ELR (cell line): Measurements from ENCODE around the gene EPHB2.

Source experiments
- DNase-seq: peaks from one replicate; pipeline ENCODE4 v3.0.0-alpha.2; 2015; ENCODE audit warnings: low read depth

Gene EPHB2

DNA sequence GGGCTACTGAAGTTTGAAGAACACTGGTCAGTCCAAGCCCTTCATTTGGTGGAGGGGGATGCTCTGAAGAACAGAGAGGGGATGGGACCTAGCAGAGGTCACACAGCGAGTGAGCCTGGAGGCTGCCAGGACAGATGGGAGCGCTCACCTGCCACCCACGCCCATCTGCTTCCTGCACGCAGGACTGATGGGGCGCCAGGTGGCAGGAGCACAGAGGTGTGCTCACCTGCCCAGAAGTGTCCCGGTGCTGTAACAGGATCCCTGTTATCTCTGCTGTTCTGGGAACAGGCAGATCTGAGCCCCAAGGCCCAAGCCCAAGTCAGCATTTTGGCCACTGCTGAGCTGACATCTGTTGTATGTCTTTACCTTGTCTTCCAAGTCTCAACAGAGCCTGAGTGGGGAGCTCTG is 40.5 kb downstream of the EPHB2 start:
- DNase-seq, result no peak

DNA sequence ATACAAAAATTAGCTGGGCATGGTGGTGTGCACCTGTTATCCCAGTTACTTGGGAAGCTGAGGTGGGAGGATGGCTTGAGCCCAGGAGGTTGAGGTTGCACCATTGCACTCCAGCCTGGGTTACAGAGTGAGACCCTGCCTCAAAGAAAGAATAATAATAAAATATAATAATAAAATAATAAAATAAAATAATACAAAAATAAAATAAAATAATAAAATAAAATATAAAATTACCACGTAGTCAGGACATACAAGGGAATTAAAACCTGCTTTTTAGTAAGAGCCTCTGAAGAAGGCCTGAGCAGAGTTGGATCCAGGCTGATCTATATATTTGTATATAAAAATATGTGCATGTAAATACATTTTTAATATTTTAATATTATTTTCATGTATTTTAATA is 41.7 kb downstream of the EPHB2 start:
- DNase-seq, result no peak

DNA sequence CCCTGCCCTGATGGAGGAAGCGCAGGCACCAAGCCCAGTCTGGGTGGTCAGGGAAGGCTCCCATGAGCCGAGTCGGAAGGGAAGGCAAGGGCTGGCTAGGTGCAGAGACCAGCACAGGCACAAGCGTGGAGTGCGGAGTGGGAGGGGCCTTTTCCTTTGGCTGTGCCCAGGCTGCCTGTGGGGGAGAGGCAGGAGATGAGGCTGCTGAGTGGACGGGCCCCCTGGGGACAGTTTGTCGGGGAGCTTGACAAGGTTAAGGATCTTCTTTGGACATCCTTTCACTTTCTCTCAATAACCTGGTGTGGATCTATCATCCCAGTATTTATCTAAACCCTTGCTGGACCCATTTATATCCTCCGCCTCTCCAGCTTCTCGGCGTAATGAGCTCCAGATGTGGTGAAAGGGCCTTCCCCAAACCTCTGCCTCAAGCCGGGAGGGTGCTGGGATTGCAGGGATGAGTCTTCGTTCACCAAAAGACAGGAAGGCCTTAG is 42.9 kb downstream of the EPHB2 start:
- DNase-seq, result no peak

DNA sequence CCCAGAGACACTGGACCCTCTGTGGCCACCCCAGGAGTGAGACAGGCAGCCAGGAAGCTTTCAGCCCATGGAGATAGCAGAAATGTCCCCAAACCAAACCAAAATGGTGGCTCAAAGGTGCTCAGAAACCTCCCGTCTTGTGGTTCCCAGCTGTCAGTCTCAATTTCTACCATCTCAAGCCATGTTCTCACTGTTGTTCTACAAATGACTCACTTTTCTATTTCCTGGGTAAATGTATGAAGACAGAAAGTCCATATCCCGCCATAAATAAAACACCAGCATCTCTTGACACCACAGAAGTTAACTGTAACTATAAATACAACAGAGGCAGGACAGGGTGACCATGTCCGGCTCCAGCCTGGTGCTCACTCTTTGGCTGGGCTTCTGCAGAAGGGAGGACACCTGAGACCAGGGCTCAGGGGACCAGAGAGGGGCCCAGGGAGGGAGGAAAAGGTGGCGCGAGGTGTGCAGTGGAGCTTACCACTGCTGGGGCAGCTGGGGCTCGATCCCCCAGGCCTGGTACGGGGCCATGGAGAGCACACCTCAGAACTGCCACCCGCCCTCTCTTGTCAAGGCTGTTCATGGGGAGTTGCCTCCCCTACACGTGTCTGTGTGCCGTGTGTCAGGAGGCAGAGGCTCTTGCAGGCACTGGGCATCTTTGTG is 43.6 kb downstream of the EPHB2 start:
- peak; percentile 39 for DNase-seq

DNA sequence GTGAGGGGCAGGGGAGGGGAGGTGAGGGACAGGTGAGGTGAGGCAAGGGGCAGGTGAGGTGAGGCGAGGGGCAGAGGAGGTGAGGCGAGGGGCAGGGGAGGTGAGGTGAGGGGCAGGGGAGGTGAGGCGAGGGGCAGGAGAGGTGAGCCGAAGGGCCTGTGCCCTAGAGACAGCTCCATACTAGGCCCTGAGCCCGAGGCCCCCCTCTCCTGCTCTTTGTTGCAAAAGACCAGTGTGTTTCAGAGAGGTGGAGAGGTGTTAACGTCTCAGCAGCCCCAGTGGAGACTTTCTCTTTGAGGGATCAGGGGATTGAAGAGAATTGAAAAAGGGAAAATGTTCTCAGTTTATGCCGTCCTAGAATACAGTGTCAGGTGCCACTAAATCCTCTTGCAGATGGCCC is 44.2 kb downstream of the EPHB2 start:
- no peak for DNase-seq

DNA sequence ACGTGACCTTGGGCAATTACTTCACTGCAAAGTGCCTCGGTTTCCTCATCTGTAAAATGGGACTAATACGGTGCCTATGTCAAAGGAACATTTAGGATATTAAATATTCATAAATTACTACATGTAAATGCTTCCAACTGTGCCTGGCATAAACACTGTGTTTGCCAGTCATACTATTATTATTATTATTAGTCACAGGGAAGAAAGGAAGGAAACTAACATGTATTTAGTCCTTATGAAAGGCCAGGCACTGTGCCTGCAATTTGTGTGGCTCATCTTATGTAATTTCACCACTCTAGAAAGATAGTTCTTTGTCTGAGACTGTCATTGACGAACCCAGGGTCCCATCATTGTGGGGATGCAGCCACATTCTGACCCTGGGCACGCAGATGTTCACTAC is 45.0 kb downstream of the EPHB2 start:
- no peak for DNase-seq

DNA sequence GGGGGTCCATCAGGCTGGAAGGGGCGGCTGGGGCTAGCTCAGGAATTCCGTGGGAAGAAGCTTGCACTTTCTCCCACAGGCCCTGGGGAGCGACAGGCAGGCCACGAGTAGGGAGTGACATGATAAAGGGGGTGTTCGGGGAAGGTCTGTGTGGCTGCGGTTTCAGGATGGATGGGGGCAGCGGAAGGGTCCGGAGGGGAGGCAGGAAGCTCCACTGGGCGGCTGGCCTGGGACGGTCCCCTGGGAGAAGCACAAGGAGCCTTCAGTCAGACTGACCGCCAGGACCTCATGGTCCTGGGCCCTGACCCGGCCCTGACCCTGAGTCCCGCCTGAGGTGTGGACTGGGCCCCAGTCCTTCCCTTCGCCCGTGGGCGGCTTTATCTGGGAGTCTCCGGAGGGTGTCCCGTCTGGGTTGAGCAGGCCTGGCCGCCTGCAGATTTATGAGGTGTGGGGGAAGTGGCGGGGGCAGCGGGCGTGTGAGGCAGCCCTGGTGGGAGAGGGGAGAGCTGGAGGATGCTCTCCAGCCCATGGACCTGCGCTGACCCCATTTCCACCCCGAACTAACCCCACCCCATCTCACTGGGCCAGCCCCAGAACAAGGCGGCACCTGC is 45.6 kb downstream of the EPHB2 start:
- DNase-seq, result no peak

DNA sequence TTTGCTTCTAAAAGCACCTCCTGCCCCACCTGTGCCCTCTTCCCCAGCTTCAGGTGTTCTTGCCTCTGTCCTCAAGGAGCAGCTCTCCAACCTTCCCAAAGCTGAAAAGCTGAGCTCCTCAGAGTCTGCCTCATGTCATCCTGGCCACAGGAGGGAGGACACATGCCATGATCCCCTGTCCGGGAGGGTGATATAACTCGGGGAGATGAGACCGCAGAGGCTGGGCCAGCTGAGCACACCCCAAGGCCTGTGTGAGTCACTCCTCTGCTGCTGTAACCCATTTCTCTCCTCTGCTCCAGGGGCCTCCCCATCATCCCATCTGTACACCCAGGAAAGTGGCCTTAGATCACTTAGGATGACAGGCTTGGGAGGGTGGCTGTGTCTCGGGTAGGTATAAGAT is 49.8 kb downstream of the EPHB2 start:
- peak; percentile 83 for DNase-seq

DNA sequence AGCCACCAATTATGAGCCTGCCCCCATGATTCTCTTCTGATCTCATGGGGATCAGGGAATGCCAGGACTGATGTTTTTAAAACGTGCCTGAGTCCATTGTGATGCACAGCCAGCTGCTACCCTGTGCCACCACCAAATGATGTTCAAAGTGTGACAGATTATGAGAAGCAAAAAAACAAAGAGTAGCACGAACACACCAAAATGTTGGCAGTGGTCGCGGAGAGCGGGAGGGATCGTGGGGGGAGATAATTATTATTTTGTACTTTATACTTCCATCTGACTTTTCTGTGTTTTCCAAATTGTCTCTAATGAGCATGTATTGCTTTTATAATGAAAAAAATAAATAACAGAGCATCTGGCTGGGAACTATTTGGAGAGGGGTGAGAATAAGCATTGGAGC is 50.5 kb downstream of the EPHB2 start:
- DNase-seq, result no peak

DNA sequence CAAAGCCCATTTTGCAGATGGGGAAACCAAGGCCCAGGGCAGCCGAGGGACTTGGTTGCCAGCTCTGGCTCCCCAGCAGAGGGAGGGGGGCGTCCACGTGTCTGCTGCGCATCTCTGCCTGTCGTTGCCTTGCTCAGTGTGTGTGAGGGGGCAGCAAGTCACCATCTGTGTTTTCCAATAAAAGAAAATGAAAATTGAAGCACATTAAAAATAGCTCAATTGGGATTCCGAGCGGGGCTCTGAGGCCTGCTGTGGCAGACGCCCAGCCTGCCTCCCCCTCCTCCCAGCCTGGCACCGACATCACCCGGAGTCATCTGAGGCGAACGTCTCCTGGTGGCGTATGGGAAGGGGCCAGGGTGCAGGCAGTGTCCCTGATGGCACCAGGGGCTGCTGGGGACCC is 51.2 kb downstream of the EPHB2 start:
- DNase-seq, result no peak

DNA sequence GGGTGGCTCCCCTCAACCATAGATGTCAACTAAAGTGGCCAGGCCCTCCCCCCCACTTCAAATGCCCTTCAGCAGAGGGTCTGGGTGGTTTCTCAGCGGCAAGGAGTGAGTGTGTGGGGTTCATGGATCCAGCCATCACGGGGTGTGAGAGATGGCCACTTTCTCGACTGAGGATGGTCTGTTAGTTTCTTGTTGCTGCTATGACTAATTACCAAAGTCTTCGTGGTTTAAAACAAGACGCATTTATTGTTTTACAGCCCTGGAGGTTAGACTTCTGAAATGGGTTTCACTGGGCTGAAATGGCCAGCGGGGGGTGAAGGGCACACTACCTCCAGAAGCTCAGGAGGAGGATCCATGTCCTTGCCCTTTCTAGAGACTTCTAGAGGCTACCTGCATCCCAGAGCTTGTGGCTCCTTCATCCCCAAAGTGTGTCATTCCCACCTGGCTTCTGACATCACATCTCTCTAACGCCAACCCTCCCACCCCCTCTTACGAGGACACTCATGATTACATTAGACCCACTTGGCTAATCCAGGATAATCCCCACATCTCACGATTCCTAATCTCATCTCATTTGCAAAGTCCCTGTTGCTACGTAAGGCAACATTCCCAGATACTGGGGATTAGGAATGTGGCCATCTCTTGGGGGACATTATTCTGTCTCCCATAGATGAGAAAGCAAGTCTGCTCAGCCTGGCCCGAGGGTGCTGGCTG is 53.0 kb downstream of the EPHB2 start:
- peak; percentile 46 for DNase-seq

DNA sequence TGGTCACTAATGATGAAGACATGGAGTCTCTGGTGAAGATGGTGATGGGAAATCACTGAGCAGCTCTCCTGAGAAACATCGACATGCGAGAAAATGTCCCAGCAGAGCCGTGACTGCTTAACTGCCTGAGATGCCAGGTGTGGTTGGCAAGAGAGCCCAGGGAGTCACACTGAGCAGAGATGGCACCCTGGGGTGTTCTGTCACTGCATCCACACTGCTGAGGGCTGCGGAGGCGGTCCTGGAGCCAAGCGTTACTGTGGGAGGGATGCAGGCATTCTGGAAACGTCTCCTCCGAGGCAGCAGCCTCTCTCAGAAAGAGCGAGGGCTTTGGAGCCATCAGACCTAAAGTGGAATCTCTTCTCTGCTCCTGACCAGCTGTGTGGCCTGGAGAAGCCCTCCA is 57.2 kb downstream of the EPHB2 start:
- DNase-seq, result no peak

DNA sequence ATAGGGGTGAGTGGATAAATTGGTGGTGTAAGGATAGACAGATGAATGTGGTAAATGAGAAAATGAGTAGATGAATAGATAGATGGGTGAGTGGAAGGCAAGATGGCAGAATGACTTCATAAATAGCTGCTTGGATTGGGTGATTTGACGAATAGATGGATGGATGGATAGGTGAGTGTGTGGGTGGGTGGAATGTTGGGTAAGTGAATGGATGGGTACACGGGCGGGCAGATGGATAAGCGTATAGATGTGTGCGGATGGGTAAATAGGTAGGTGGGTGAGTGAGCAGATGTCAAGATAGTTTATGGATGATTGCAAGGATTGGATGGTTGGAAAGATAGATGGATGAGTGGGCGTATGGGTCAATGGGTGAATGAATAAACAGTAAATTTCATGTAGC is 59.3 kb downstream of the EPHB2 start:
- DNase-seq, result no peak

DNA sequence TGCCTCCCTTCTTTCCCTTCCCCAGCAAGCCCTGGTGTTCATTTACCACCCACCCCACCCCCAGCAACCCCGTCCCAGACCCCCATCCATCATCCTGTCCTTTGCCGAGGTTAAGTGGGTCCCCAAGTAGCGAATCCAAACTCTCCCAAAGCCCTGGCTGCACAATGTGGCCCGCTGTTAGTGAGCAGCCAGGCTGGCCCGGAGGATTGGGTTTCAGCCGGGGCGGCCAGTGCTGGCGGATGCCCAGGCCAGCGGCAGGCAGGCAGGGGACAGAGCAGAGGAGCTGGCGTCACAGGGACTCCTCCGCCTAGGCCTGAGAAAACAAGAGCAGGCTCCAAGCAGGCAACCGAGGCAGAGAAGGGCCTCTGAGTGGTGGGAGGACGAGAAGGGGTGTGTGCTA is 61.4 kb downstream of the EPHB2 start:
- DNase-seq, result no peak

DNA sequence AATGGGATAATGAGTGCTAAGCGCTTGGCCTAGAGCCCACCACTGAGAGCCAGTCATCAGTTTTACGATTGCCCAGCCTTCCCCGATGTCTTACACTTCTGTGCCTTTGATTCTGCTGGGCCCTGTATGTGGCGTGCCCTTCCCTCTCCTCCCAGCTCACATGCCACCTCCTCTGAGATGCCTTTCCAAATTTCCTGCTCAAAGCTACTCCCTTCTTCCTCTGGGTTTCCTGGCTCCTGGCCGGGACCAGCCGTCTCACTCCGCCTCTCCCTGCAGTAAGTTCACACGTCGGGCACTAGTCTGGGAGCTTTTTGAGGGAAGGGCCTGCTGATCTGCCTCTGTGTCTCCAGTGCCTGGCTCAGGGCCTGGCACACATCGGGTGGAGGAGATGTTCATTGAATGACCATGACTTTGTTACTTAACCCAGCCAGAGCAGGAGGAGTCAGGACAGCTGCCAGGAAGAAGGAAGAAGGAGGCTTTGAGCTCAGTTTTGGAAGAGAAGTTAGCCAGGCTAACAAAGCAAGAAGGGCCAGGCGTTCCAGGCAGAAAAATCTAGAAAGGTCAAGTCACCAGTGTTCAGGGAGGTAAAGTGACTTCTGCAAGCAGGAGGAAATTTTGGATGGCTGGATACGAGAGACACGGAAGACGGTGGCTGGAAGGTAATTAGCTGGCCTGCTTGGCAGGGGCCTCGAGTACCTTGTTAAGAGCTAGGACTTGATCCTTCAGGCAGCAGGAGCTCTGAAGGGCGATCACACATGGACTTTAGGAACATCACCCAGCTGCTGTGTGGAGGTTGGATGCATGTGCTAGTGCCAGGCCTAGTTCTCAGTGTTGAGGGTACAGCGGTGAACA is 63.6 kb downstream of the EPHB2 start:
- no peak for DNase-seq

DNA sequence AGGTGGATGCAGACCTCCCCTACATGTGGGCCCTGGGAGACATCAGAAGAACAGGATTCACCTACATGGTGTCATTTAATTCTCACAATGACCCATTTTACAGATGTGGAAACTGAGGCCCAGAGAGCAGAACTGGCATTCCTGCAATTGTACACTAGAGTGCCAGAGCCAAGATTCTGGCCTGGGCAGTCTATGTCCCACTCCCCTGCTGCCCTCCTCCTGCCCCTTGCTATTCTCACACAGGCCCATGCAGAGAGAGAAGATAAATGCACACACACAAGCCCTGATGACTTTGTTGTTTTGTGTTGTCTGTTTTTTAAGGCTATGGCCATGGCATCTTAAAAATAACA is 64.2 kb downstream of the EPHB2 start:
- DNase-seq, result no peak

DNA sequence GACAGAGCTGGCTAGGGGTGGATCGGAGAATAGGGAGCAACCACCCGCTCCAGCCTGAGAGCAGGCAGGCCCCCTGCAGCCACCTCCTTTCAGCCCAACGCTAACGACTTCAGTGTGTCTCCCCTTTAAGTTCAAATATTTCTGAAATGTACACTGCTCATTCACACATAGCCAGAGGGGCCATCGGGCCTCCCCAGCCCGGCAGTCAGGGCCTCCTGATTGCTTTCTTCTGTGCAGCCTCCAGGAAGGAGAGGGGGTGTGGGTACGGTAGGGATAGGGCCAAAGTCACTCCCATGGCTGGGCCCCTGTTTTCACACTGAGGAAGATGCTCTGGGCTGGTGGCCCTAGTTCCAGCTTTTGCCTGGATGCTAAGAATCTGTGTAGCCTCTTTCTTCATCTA is 64.8 kb downstream of the EPHB2 start:
- no peak for DNase-seq

DNA sequence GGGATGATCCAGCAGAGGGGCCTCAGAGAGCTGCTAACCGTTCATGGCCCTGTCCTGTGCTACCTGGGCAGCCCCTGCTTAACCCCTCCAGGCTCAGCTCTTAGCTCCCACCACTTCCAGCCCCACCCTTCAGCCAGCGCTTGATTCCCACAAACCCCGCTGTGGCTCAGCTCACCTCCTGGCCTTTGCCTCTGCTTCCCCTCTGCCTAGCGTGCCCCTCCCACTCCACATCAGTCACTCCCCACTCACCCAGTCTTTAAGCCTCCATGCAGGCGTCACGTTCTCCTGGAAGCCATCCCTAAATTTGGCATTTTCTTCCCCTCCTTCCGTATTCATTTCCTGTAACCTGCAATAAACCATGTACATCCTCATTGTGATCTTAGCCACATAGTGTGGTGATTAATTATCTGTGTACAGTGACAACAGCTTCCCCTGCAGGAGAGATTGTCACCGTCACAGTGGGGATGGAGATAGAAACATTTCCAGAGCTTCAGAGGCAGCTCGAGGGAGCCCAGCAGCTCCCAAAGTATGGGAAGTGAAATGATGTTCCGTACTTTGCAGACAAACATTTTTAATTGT is 65.5 kb downstream of the EPHB2 start:
- DNase-seq, result no peak

DNA sequence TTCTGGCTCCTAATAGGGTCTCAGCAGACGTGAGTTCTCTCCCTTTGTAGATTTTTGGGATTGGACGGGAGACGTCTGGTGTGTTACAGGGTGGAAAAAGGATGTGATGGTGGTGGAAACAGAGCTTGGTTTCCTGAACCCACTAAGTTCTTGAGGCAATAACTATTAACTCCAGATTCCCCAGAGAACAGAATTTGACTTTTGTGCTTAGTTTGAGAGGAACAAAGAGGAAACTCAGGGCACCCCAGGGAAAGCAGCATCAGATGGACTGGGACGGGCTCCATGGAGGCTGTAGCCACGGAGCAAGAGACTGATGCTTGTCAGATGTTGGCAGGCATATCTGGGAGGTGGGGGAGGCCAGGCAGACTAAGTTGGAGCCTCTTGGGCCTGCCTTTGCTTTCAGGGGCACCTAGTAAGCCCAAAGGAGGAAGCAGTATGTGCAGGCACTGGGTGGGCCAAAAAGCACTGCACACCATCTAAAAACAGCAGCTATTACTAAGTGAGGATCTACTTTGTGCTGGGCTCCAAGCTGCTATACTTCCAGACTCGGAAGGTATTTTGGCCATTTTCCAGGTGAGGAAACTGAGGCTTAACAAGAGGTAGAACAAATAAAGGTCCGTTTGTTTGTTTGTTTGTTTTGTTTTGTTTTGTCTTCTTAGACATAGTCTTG is 66.9 kb downstream of the EPHB2 start:
- no peak for DNase-seq

DNA sequence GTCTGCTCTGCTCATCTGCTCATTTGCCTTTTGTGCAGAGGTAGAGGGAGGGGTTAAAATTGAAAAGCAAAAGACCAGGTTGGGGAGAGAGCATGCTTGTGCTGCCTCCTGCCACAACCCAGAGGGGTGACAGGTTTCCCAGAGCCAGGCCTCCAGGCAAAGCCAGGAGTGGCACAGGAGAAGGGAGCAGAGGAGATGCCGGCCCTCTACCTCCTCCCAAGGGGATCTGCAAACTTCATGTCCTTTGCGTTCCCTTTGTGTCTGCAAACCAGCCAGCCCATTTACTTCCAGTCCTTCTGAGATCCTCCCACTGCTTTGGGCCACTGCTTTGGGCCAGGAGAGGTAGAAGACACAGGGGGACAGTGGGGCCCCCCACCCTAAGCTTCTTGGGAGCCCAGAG is 67.8 kb downstream of the EPHB2 start:
- DNase-seq, result no peak

DNA sequence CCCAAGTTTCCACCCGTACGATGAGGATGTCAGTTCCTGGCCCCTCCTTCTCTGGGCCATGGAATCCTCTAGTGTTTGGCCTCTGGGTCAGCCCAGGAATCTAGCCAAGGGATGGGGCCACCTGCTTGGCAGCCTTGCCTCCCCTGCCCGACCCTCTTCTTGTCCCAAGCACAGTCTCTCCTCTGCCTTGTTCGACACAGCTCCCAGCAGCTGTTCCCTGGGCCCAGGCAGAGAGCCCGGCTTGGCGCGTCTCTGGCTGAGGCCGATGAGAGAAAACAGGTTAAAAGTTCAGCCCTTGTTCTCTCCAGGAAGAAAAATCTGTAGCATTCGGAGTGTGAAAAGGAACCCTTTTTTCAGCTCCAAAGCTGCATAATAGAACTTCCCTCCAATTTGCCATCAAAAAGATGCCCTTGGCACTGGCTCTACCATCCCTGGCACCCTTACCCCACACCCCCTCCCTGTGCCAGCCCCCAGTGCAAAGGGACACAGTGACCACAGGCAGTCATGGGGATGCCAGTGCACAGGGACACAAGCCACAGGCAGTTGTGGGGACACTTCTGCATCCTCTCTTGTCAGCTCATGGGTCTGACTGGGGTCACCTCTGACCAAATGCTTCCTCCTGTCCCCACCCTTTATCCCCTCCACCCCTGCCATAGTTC is 68.4 kb downstream of the EPHB2 start:
- DNase-seq, result no peak
